NCI-H2029 treated with DMSO at 0.1 percent for 48 hours (cell line): ENCODE data around the gene SLC34A1.
"Not testable (repeated sequence)": the region's sequence is repeated elsewhere in the genome, so short reads cannot be mapped to it uniquely, and the experiment has no call there.

Source experiments
- DNase-seq: peaks from one replicate; lab custom pipeline; 2025; lab: John Stamatoyannopoulos, UW

SLC34A1 gene, protein sequence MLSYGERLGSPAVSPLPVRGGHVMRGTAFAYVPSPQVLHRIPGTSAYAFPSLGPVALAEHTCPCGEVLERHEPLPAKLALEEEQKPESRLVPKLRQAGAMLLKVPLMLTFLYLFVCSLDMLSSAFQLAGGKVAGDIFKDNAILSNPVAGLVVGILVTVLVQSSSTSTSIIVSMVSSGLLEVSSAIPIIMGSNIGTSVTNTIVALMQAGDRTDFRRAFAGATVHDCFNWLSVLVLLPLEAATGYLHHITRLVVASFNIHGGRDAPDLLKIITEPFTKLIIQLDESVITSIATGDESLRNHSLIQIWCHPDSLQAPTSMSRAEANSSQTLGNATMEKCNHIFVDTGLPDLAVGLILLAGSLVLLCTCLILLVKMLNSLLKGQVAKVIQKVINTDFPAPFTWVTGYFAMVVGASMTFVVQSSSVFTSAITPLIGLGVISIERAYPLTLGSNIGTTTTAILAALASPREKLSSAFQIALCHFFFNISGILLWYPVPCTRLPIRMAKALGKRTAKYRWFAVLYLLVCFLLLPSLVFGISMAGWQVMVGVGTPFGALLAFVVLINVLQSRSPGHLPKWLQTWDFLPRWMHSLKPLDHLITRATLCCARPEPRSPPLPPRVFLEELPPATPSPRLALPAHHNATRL

DNA sequence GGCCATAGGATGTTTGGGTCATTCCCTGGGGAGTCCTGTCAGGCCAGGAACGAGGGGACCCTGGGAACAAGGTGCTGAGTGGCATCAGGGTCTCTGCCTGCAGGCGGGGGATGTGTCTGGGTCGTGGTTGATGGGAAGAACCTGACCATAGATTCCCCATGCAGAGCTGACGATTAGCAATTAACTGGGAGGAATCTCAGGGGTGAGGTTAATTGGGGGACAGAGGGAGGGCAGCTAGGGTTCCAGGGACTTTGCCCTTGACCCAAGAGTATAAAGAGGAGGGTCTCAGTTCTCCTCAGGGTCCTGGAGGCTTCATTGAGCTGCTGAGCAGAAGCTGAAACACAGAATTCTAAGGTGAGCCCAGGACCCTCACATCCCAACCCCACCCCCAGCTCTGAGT, at the start of gene SLC34A1:
Gene SLC34A1, plus strand, starts transcription at position 301 of the 400 bp plus-strand sequence. CDS start 1,308 bp downstream, outside the sequence.
- no peak for DNase-seq

- no peak for DNase-seq
Observed at GRCh38 chr5:177334781-177335700, 49.2 kb upstream of the SLC34A1 start.

GRCh38 chr5:177335701-177336065, 48.6 kb upstream of the SLC34A1 start:
- no peak for DNase-seq

DNA sequence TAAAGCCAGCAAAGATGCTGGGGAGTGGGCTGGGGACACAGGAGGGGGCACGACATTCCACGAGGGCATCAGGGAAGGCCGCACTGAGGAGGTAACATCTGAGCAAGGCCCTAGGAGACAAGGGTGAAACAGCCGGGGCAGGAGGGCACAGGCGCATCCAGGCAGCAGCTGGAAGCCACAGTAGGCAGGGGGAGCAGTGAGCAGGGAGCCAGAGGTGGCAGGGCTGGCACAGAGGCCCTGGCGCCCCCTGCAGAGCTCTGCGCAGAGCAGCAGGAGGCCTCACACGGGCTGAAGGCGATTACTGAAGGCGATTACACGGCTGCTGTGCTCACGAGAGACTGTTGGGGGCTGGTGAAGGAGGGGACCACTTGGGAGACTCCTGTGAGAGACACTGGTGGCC, 48.1 kb upstream of the SLC34A1 start:
- no peak for DNase-seq

DNA sequence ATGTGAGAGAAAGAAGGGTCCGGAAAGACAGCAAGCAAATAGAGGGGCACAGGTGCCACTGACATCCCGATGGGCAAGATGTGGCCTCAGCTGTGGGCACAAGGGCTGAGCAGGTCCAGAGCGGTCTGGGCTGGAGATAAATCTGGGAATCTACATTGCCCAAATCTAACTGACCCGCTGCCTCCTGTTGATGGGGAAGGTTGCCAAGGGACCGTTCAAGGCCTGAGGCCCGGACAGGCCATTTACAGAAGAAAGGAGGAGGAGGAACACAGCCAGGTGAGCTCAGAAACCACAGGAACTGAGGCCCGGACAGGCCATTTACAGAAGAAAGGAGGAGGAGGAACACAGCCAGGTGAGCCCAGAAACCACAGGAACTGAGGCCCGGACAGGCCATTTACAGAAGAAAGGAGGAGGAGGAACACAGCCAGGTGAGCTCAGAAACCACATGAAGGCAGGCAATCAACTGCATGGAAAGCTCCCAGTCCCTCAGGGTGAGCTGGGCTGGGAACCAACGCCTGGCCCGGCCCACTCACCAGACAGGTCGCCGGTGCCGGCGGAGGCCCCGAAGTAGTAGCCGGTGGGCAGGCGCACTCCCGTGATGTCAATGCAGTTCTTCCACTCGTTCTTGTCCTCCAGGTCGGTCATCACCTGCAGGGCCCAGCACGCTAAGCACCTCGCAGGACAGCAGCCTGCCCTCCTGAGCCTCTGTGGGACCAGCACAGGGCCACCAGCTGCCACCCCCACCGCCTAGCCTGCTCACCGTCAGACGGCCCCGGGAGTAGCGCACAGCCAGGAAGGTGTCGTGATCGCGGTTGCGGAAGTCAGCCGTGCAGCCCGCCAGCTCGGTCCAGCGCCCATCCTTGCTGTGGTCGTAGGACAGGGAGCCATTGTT, 47.4 kb upstream of the SLC34A1 start:
- DNase-seq = no peak

DNA sequence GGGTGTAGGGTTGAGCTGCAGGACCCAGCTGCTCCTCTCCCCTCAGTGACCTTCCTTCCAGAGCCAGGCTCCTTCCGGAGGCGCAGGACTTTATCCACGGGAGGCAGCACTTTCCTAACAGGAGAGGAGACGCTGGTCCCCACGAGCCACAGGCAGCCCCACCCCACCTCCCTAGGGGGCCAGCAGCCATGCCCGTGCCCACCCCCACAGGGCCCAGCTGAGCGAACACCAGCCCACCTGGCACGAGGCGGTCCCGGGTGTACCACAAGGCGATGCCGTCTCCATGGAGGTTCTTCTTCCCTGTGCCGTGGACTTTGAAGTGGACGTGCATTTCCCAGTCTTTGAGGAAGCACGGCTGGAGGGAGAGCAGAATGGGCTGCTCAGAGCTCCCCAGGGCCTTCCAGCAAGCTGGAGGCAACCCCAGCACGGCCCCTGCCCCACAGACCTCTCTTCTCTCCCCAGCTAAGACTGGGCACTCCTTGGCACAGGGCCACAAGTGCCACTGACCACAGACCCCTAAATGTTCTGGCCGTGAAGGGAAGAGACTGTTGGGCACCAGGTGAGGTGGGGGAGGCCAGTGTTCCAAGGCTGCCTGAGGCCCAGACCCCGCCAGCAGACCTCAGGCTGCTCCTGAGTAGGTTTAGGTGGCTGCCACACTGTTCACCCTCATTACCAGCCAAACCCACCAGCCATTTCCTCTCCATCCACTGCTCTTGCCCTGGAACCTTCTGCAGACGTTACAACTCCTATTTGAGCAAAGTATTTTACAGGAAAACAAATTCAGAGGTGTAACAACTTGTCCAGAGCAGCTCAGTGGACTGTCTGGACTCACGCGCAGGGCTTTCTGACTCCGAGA, 45.8 kb upstream of the SLC34A1 start:
- DNase-seq = no peak

DNA sequence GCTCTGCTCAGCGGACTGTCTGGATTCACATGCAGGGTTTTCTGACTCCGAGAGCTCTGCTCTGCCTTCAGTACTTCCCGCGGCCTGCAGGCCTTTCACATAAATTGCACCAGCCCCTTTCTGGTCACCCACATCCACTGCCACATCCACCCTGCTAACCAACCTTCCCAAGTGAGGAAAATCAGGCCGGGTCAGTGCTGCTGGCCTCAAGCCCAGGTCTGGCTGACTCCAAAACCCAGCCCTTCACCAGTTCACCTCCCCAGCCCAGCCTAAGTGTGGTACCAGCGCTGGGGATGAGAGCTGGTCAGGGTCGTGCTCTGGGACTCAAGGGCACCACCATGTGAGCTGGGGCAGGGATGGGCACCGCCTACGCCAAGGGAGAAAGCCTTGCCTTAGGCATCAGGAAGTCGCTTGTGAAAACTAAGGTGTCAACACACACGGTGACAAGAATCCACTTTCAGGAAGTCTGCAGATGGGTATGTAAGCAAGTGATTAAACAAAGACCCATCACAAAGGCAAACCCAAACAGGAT, 45.1 kb upstream of the SLC34A1 start:
- DNase-seq = no peak

DNA sequence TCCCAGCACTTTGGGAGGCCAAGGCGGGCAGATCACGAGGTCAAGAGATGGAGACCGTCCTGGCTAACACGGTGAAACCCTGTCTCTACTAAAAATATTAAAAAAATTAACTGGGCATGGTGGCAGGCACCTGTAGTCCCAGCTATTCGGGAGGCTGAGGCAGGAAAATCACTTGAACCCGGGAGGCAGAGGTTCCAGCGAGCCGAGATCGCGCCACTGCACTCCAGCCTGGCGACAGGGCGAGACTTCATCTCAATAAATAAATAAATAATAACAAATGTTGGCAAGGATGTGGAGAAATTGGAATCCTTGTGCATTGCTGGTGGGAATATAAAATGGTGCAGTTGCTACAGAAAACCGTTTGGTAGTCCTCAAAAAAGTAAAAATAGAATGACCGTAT, 41.2 kb upstream of the SLC34A1 start:
- DNase-seq = not testable (repeated sequence)

DNA sequence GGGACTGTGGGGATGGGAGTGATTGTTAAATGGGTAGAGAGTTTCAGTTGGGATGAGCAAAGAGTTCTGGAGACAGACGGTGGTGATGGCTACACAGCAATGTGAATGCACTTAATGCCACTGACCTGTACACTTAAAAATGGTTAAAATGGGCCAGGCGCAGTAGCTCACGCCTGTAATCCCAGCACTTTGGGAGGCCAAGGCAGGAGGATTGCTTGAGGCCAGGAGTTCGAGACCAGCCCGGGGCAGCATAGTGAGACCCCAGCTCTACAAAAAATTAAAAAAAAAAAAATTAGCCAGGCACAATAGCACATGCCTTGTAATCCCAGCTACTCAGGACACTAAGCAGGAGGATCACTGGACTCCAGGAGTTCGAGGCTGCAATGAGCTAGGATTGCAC, 40.5 kb upstream of the SLC34A1 start:
- DNase-seq = no peak

DNA sequence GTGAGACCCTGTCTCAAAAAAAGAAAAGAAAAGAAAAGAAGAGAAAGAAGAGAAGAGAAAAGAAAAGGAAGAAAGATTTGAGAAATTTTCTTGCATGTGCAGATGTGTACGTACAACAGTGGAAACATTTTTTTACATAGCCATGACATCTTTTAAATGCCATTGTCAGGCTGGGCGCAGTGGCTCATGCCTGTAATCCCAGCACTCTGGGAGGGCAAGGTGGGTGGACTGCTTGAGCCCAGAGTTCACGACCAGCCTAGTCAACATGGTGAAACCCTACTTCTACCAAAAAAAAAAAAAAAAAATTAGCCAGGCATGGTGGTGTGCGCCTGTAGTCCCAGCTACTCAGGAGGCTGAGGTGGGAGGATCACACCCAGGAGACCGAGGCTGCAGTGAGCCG, 39.3 kb upstream of the SLC34A1 start:
- DNase-seq = no peak

DNA sequence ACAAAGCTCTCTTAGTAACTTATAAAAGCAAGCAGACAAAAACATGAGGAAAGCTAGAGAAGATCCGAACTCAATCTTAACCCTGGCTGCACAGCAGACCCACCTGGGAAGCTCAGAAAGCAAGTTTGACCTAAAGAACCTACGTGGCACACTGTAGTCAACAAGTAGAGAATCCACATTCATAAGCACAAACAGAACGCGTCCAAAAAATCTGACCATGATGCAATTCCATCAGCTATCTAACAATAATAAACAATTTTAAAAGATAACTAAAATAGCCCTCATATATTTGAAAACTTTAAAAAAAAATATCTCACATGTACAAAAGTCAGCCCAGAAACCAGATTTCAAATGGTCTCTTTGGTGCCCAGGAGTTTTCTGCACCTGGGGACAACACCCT, 37.4 kb upstream of the SLC34A1 start:
- no peak for DNase-seq

DNA sequence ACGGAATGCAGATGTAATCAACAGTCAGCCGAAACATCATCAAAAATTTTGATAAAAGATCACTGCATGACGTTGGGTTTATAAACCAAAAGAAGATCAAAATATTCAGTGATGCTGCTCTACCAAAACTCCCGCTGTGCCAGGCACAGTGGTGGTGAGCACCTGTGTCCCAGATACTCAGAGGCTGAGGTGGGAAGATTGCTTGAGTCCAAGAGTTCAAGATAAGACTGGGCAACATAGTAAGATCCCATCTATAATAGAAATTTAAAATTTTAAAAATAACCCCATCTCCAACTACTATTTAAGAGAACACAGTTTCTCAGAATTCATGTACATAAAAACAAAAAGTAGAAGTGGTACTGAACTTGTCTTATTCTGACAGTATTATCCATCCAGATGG, 36.5 kb upstream of the SLC34A1 start:
- no peak for DNase-seq

GRCh38 chr5:177349362-177349647, 34.9 kb upstream of the SLC34A1 start:
- DNase-seq = no peak

DNA sequence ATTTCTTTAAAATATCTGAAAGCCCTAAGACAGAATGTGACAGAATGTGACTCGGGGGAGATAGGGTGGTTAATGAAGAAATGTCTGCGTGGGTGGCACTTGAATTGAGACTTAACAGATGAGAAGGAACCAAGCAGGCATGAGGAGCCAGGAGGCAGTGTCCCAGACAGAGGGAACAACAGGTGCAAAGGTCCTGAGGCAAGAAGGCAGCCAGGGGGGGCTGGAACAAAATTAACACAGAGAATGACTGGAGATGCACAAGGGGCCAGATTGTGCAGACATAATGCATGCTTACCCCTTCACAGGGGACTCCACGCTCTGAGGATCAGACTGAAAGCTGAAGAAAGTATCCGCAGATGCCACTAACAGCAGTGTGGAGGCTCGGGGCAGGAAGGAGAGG, 34.5 kb upstream of the SLC34A1 start:
- no peak for DNase-seq

GRCh38 chr5:177350776-177351391, 33.4 kb upstream of the SLC34A1 start:
- no peak for DNase-seq

DNA sequence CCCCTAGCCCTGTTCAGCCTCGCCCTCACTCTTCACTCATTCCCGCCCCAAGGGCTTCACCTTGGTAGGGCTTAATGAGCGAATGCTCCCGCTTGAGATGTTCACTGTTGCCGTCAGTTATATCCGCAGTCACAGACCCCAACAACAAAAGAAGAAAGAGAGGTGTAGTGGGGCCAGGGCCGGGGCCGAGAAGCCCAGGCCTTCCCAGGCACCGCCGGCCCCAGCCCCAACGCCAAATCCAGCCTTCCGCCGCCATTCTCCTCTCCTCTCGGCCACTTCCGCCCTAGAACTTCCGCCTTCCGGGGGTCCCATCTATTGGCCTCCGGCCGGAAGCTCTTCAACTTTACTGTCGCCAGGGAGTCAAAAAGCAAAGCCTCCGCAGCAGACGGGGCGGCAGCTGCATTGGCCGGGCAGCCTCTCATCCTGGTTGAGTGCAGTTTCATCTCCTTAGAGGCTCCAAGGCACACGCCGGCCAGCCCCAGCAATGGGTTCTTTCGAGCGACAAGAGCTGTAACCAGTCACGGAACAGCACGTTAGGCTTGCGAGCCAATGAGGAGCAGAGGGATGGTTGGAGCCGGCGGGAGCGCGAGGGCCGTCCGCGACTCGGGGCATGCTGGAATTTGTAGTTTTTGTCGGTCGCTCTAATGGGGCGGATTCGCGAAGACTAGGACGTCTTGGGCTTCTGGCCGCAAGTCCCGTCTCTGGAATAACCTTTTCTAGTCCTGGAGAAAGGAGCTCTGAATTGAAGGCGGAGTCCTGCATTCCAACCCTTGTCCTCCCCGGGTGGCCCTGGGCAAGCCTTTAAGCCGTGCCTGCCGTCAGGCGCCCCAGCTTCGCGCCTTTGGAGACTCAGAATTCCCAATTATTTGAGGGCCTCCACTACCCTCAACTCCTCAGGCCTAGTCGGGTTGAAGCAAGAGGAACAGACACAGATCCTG, 32.6 kb upstream of the SLC34A1 start, which contains the start of gene LMAN2:
Gene LMAN2, minus strand, starts transcription at position 277 of the 938 bp plus-strand sequence. Its CDS starts 21 bp downstream, at position 256.
- peak; percentile 95 for DNase-seq

- no peak for DNase-seq
Observed at GRCh38 chr5:177353093-177353492, 31.1 kb upstream of the SLC34A1 start.

DNA sequence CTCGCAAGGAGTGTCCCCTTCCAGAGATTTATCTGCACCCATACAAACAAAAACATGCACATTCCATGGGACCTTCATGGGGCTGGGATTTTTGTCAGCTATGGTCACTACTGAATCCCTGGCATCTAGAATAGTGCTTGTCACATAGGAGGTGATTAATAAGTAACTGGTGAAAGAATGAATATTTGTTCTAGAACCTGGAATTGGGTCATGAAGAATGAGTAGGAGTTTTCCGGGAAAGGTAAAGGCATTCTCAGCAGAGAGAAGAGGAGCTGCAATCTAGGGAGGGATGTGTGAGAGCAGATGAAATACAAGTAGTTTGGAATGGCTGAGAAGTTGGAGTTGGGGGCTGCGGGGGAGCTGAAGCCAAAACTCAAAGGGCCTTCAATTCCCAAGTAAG, 30.0 kb upstream of the SLC34A1 start:
- DNase-seq = no peak

GRCh38 chr5:177354711-177355110, 29.5 kb upstream of the SLC34A1 start:
- no peak for DNase-seq
